HK-2 (cell line): ENCODE data around the gene GARIN3.

Experiments
- DNase-seq: peaks from one replicate; pipeline ENCODE4 v3.0.0-alpha.2; 2018; ENCODE audit not compliant: unreplicated experiment

GARIN3 gene

GRCh38 chr5:157143127-157143971 is 22.7 kb downstream of the GARIN3 start:
- DNase-seq = peak; percentile 45

GRCh38 chr5:157142317-157143126 is 23.5 kb downstream of the GARIN3 start, which contains the start of gene MED7:
TSS of gene MED7 (minus strand) at chr5:157142865. CDS start at chr5:157139431, 3,434 bp downstream.
- DNase-seq = peak; percentile 87

- no peak for DNase-seq
Observed at GRCh38 chr5:157137691-157138090, 28.4 kb downstream of the GARIN3 start.

DNA sequence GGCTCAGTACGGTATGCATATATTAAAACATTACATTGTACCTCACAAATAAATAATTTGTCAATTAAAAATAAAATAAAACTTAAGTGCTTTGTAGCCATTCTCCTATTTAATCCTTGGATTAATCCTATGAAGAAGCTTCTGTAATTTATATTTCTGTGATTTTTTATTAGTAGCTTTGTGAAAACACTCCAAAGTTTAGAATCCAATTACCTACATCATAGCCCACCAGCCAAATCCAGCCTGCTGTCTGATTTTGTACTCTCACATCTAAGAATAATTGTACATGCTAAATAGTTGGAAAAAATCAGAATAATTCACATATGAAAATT is 33.8 kb downstream of the GARIN3 start:
- DNase-seq = no peak

DNA sequence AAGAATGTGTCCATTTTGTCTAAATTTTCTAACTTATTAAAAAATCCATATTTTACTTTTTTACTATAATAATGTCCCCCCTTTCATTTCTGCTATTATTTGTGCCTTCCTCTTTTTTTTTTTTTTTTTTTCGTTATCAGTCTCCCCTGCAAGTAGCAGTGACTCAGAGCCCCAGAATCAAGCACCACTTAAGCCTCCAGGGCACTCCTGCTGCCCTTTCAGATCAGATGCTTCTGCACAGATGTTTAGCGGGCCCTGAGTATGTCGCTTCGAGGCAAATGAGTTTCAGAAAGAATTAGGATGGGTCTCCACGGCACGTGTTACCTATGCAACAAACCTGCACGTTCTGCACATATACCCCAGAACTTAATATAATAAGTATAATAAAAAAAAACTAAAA is 35.1 kb downstream of the GARIN3 start:
- no peak for DNase-seq

DNA sequence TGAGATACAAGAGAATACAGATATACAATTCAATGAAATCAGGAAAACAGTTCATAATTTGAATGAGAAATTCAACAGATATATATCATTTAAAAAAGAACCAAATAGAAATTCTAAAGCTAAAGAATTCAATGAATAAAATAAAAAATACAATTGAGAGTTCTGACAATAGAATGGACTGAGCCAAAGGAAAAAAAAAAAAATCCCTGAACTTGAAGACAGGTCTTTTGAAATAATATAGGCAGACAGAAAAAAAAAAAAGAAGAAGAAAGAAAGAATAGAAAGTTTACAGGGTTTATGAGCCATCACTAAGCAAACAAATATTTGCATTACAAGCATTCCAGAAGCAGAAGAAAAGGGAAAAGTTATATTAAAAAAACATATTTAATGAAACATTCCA is 44.4 kb downstream of the GARIN3 start:
- no peak for DNase-seq

DNA sequence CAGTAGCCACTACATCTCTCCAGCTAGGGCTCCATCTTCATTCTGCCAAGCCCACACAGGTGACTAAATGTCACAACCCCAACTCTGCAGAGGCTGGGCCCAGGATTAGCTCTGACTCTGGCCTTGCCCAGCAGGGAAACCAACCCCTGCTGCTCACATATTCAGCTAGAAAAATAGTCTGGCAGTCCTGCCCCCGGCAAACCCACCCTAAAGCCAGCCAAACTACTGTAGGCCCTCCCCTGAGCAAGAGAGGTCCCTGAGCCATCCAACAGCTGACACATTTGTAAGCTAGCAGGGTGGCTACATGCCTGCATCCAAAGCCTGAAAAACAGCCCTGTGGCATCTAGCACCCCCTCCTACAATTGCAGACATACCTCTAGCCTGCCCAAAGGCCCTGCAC is 46.0 kb downstream of the GARIN3 start:
- DNase-seq = no peak

DNA sequence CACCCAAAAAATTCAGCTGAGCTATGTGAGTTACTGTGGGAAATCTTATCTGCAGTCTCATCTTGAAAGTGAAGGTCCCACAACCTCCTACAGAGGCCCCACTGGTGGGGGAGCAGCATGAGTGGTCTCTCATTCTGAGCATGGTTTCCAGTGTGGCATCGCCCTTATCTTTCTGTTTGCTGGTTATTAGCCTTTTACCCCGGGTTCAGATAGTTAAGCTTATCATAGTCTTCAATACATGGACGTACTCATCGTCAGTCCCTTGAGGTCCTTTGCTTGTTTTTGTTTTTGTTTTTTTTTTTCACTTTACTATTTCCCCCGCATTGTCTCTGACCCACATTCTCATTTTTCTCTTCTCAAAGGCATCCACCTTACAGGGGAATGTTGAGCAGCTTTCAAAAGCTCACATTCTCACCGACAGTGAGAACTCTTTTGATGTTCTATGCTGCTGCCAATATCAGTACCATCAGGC is 49.5 kb downstream of the GARIN3 start:
- no peak for DNase-seq

- no peak for DNase-seq
Observed at GRCh38 chr5:157115502-157115901, 50.6 kb downstream of the GARIN3 start.

- DNase-seq = no peak
Observed at GRCh38 chr5:157115012-157115411, 51.1 kb downstream of the GARIN3 start.

DNA sequence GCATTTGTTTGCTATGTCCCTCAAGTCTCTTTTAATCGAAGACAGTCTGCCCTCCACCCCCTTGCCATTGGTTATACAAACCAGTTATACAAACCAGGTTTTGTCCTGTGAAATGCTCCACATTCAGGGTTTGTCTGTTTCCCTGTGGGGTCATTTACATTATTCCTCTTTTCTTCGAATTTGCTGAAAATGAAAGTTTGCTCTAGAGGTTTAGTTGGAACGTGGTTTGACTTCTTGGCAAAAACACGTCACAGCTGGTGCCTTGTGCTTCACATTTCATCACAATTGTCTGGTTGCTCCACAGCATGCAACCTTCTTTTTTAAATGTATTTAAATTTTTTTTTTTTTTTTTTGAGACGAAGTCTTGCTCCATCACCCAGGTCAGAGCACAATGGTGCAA is 53.1 kb downstream of the GARIN3 start:
- DNase-seq = no peak
